Liver (tissue), 9 donors: ENCODE data around the gene MAPK8IP2. TPM values are rescaled to one million over a fixed set of nuclear protein-coding genes. Genes with fewer than 3 reads are reported as not detected.

Experiments used
- DNase-seq: peaks from one replicate; pipeline ENCODE4 v3.0.0-alpha.2; 2017; ENCODE audit warnings: low spot score
- H3K27ac ChIP-seq, 2 donors: one replicate each; pipeline ENCODE4 v1.7.0; 2013; ENCODE audit warnings: inconsistent platforms in 2 of 2, low read length in 2 of 2, control low read depth in 1 of 2, low read depth in 1 of 2, mild to moderate bottlenecking in 1 of 2
- H3K27me3 ChIP-seq, 4 donors: one replicate each; pipeline versions ENCODE4 v1.6.1 to v1.7.0; 2013; ENCODE audit warnings: low read length in 3 of 4, inconsistent platforms in 1 of 4, mild to moderate bottlenecking in 1 of 4, moderate library complexity in 1 of 4; ENCODE audit not compliant: control insufficient read depth in 4 of 4, insufficient read depth in 4 of 4
- H3K36me3 ChIP-seq, 4 donors: one replicate each; pipeline versions ENCODE4 v1.6.1 to v1.7.0; 2013; ENCODE audit warnings: low read length in 3 of 4, mild to moderate bottlenecking in 3 of 4, low read depth in 1 of 4, moderate library complexity in 1 of 4; ENCODE audit not compliant: control insufficient read depth in 4 of 4, insufficient read depth in 3 of 4
- H3K4me1 ChIP-seq, 4 donors: one replicate each; pipeline versions ENCODE4 v1.6.1 to v1.7.0; 2013; ENCODE audit warnings: low read length in 3 of 4, mild to moderate bottlenecking in 3 of 4, moderate library complexity in 1 of 4; ENCODE audit not compliant: control insufficient read depth in 4 of 4, insufficient read depth in 4 of 4
- H3K4me3 ChIP-seq, 3 donors: one replicate each; pipeline versions ENCODE4 v1.6.1 to v1.7.0; 2013; ENCODE audit warnings: low read length in 3 of 3, control low read depth in 1 of 3, low read depth in 1 of 3, mild to moderate bottlenecking in 1 of 3
- H3K9ac ChIP-seq, 2 donors: one replicate each; pipeline ENCODE4 v1.7.0; 2013; ENCODE audit warnings: low read length in 2 of 2, mild to moderate bottlenecking in 2 of 2, moderate library complexity in 2 of 2, control low read depth in 1 of 2, low read depth in 1 of 2
- H3K9me3 ChIP-seq, 4 donors: one replicate each; pipeline versions ENCODE4 v1.6.1 to v1.7.0; 2013; ENCODE audit warnings: low read length in 3 of 4; ENCODE audit not compliant: control insufficient read depth in 4 of 4
- EGR1 ChIP-seq, 2 donors: IDR thresholded peaks; 2 replicates each; pipeline ENCODE4 v1.6.1; 2016 to 2018; ENCODE audit warnings: antibody characterized with exemption in 2 of 2, low read depth in 2 of 2
- FOXA1 ChIP-seq: IDR thresholded peaks from 2 replicates; pipeline ENCODE4 v1.6.1; 2016; ENCODE audit warnings: antibody characterized with exemption
- FOXA2 ChIP-seq: IDR thresholded peaks from 2 replicates; pipeline ENCODE4 v1.6.1; 2016; ENCODE audit warnings: antibody characterized with exemption
- GABPA ChIP-seq, 2 donors: IDR thresholded peaks in 1 of 2; conservative IDR thresholded peaks in 1 of 2; 2 replicates each; pipeline ENCODE4 v1.6.1; 2016; ENCODE audit warnings: antibody characterized with exemption in 2 of 2, mild to moderate bottlenecking in 1 of 2, moderate library complexity in 1 of 2
- HNF4A ChIP-seq, 2 donors: conservative IDR thresholded peaks; 2 replicates each; pipeline ENCODE4 v1.6.1; 2016; ENCODE audit warnings: antibody characterized with exemption in 2 of 2, mild to moderate bottlenecking in 2 of 2
- HNF4G ChIP-seq: IDR thresholded peaks from 2 replicates; pipeline ENCODE4 v1.6.1; 2016; ENCODE audit warnings: antibody characterized with exemption
- JUND ChIP-seq, 2 donors: IDR thresholded peaks; 2 replicates each; pipeline ENCODE4 v1.6.1; 2016; ENCODE audit warnings: antibody characterized with exemption in 2 of 2
- NR2F2 ChIP-seq: IDR thresholded peaks from 2 replicates; pipeline ENCODE4 v1.6.1; 2016; ENCODE audit warnings: antibody characterized with exemption
- RAD21 ChIP-seq, 2 donors: IDR thresholded peaks; 2 replicates each; pipeline ENCODE4 v1.6.1; 2016; ENCODE audit warnings: antibody characterized with exemption in 2 of 2, mild to moderate bottlenecking in 2 of 2
- RXRA ChIP-seq, 2 donors: IDR thresholded peaks; 2 replicates each; pipeline ENCODE4 v1.6.1; 2017 to 2018; ENCODE audit warnings: antibody characterized with exemption in 2 of 2, mild to moderate bottlenecking in 1 of 2
- SP1 ChIP-seq: IDR thresholded peaks from 2 replicates; pipeline ENCODE4 v1.6.1; 2018; ENCODE audit warnings: antibody characterized with exemption, mild to moderate bottlenecking
- TAF1 ChIP-seq: conservative IDR thresholded peaks from 2 replicates; pipeline ENCODE4 v1.6.1; 2016; ENCODE audit warnings: antibody characterized with exemption, mild to moderate bottlenecking
- YY1 ChIP-seq: IDR thresholded peaks from 2 replicates; pipeline ENCODE4 v1.6.1; 2016; ENCODE audit warnings: antibody characterized with exemption, mild to moderate bottlenecking
- WGBS: extraction: QIAGEN DNeasy Blood & Tissue Kit; methylation state at CpG from one replicate; pipeline ENCODE4 v1.1.7; 2013; 5-methylcytosine and 5-hydroxymethylcytosine counted together
- polyA plus RNA-seq, 2 donors: library from polyadenylated mRNA; stranded (reverse) in 1 of 2; unstranded in 1 of 2; fragments of 200-250 nt in 1 of 2; fragments of >200 nt in 1 of 2; fragmentation: Nextera tagmentation in 1 of 2; extraction: Ambion mirVana in 1 of 2; gene quantifications; one replicate each; pipeline versions ENCODE4 v1.2.1 to v1.2.3, GENCODE V29; 2013 to 2015
- total RNA-seq, 2 donors: library from RNA; depleted of rRNA; stranded (reverse); fragments of >200 nt; gene quantifications; one replicate each; pipeline ENCODE4 v1.2.3, GENCODE V29; 2014
- TF ChIP-seq, protein P1 (sequence below): fragments of 150-350 bp; IDR thresholded peaks from 2 replicates; pipeline ENCODE4 v1.5.1; 2017; ENCODE audit warnings: improper control_type of control experiment, low read depth, low read length; ENCODE audit not compliant: missing input control
- TF ChIP-seq, protein P2 (sequence below): IDR thresholded peaks from 2 replicates; pipeline ENCODE4 v1.6.1; 2016; ENCODE audit warnings: antibody characterized with exemption
- TF ChIP-seq, protein P3 (sequence below): IDR thresholded peaks from 2 replicates; pipeline ENCODE4 v1.6.1; 2016; ENCODE audit warnings: antibody characterized with exemption
- TF ChIP-seq, protein P4 (sequence below): IDR thresholded peaks from 2 replicates; pipeline ENCODE4 v1.6.1; 2016; ENCODE audit warnings: antibody characterized with exemption
- donor health status: healthy.
- donor health status: healthy.
- donor health status: healthy.
- donor health status: healthy.
- donor health status: healthy.

The MAPK8IP2 gene
- total and polyA plus RNA-seq, 4 donors, result 0.04 to 0.37 (median 0.13) TPM

DNA sequence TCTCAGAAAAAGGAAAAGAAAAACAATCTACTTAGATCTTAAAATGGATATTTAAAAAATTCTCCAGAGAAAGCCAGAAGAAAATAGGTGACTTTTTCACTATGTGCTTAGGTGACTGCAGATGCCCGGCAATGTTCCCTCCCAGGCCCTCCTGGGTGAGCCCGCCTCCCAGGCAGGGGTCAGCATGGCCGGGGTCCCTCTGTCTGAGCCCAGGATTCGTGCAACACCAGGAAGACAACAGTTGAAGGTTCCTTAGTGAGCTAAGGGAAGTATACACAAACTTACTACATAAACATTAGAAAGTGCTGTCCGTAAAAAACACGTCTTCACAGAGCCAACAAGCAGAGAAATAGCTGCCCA lies 11.6 kb downstream of the MAPK8IP2 start (continued):
- TF ChIP-seq EGR1 (IDR thresholded peaks at IDR 0.05; ENCODE audit: low read depth in 2 of 2), result no peak
- no peak for TF ChIP-seq JUND (IDR thresholded peaks at IDR 0.05)
- TF ChIP-seq YY1, result no peak
- no peak for TF ChIP-seq RXRA (IDR thresholded peaks at IDR 0.05)
- no peak for TF ChIP-seq FOXA2
- TF ChIP-seq GABPA (IDR thresholded peaks at IDR 0.05 in 1 of 2, conservative IDR thresholded peaks at IDR 0.05 in 1 of 2), result no peak

DNA sequence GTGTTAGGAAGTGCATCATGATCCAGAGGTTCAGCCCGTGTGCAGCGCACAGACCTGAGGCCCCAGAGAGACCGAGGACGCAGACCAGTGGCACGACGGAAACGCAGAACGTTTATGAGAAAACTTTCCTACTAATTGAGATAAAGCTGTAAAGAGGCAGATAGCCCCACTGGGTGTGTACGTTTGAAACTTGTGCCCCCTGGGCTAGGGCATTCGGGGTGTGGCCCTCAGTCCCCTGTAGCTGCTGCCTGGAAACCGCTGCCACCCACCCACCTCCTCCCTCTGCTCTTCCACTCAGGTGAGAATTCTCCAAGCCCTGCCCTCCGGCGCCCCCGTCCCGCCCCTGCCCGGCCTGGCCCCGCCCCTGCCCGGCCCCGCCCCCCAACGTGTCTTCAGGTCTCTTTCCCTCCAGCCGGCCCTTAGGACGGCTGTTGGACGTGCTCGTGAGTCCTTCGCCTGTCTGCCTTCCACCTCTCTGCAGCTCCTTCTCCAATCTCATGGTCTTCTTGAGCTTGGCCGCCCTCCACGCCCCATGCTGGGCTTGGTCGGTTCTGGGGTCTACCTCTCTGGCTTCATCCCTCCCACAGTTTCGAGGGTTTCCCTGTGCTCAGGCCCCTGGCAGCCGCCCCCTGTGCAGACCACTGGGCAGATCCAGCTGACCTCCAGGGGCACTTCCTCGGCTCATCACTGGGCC lies 12.1 kb downstream of the MAPK8IP2 start:
- Histone ChIP-seq H3K4me1 (peaks cover 5 to 11% (median 7%) of the 10 kb centered on the region in 4 donors), H3K27me3 (no peaks in the 10 kb centered on the region), H3K4me3 (no peak overlapping the region), H3K36me3 (no peaks in the 10 kb centered on the region), H3K27ac (no peak overlapping the region), H3K9ac (no peak overlapping the region), H3K9me3 (no peaks in the 10 kb centered on the region)
- WGBS, result 51% methylated on average over 31 of the region's 31 CpGs
- no peak for DNase-seq
- no peak for TF ChIP-seq NR2F2
- TF ChIP-seq SP1, result no peak
- no peak for TF ChIP-seq HNF4G
- TF ChIP-seq TAF1, result no peak
- no peak for TF ChIP-seq RAD21 (IDR thresholded peaks at IDR 0.05)
- no peak for TF ChIP-seq HNF4A (conservative IDR thresholded peaks at IDR 0.05)
- TF ChIP-seq, protein P1, sequence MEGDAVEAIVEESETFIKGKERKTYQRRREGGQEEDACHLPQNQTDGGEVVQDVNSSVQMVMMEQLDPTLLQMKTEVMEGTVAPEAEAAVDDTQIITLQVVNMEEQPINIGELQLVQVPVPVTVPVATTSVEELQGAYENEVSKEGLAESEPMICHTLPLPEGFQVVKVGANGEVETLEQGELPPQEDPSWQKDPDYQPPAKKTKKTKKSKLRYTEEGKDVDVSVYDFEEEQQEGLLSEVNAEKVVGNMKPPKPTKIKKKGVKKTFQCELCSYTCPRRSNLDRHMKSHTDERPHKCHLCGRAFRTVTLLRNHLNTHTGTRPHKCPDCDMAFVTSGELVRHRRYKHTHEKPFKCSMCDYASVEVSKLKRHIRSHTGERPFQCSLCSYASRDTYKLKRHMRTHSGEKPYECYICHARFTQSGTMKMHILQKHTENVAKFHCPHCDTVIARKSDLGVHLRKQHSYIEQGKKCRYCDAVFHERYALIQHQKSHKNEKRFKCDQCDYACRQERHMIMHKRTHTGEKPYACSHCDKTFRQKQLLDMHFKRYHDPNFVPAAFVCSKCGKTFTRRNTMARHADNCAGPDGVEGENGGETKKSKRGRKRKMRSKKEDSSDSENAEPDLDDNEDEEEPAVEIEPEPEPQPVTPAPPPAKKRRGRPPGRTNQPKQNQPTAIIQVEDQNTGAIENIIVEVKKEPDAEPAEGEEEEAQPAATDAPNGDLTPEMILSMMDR, result no peak
- TF ChIP-seq, protein P2, sequence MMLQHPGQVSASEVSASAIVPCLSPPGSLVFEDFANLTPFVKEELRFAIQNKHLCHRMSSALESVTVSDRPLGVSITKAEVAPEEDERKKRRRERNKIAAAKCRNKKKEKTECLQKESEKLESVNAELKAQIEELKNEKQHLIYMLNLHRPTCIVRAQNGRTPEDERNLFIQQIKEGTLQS, result no peak
- TF ChIP-seq EGR1 (IDR thresholded peaks at IDR 0.05; ENCODE audit: low read depth in 2 of 2), result no peak
- TF ChIP-seq, protein P3, sequence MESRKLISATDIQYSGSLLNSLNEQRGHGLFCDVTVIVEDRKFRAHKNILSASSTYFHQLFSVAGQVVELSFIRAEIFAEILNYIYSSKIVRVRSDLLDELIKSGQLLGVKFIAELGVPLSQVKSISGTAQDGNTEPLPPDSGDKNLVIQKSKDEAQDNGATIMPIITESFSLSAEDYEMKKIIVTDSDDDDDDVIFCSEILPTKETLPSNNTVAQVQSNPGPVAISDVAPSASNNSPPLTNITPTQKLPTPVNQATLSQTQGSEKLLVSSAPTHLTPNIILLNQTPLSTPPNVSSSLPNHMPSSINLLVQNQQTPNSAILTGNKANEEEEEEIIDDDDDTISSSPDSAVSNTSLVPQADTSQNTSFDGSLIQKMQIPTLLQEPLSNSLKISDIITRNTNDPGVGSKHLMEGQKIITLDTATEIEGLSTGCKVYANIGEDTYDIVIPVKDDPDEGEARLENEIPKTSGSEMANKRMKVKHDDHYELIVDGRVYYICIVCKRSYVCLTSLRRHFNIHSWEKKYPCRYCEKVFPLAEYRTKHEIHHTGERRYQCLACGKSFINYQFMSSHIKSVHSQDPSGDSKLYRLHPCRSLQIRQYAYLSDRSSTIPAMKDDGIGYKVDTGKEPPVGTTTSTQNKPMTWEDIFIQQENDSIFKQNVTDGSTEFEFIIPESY, result no peak
- TF ChIP-seq, protein P4, sequence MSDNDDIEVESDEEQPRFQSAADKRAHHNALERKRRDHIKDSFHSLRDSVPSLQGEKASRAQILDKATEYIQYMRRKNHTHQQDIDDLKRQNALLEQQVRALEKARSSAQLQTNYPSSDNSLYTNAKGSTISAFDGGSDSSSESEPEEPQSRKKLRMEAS, result no peak
- TF ChIP-seq FOXA2, result no peak
- TF ChIP-seq GABPA (IDR thresholded peaks at IDR 0.05 in 1 of 2, conservative IDR thresholded peaks at IDR 0.05 in 1 of 2), result no peak
- no peak for TF ChIP-seq YY1
- no peak for TF ChIP-seq JUND (IDR thresholded peaks at IDR 0.05)
- no peak for TF ChIP-seq FOXA1
